ENCODE data around the gene MOGAT3. TPM values are rescaled to one million over a fixed set of nuclear protein-coding genes. Genes with fewer than 3 reads are reported as not detected.

The MOGAT3 gene
- total RNA-seq, 8 experiments from 2014 or later, result 0.15 to 0.62 TPM; not detected in 6

GRCh38 chr7:101239191-101239950 is 38.5 kb upstream of the MOGAT3 start:
- no peak for ATAC-seq (replicated peaks in 6 of 8)
- 92% methylated on average over 2 of the region's 27 CpGs; no CpG with 5 or more reads in 9 of the 10 experiments for WGBS, 10 experiments
- peaks cover 6 to 7% of the 10 kb centered on the region in 2 donors for H3K4me1 ChIP-seq (replicated peaks in 1 of 2)
- H3K27ac ChIP-seq, result no peak overlapping the region
- no peak overlapping the region for H3K4me3 ChIP-seq
- in situ Hi-C loops (cut with MboI; ENCODE audit: low pct_unique_long_range_greater_than_20kb in 2 of 9, low sequenced_read_pairs in 9 of 9, unreplicated experiment in 9 of 9), result no loop called here

- 71 to 91% (median 84%) methylated on average over 3 to 9 of the region's 28 CpGs; no CpG with 5 or more reads in 7 of the 10 experiments for WGBS, 10 experiments
- ATAC-seq (replicated peaks in 6 of 8), result peak in 4 of 8 experiments; percentile 2 to 19 (median 8)
- in situ Hi-C loops (cut with MboI; ENCODE audit: low pct_unique_long_range_greater_than_20kb in 2 of 9, low sequenced_read_pairs in 9 of 9, unreplicated experiment in 9 of 9), result no loop called here
- H3K27ac ChIP-seq, result no peak overlapping the region
- no peak overlapping the region for H3K4me3 ChIP-seq
- peaks cover 3 to 4% of the 10 kb centered on the region in 2 donors for H3K4me1 ChIP-seq (replicated peaks in 1 of 2)
Observed at GRCh38 chr7:101238226-101239182, 37.7 kb upstream of the MOGAT3 start.

- 77% methylated on average over 5 of the region's 31 CpGs; no CpG with 5 or more reads in 9 of the 10 experiments for WGBS, 10 experiments
- in situ Hi-C loops (cut with MboI; ENCODE audit: low pct_unique_long_range_greater_than_20kb in 2 of 9, low sequenced_read_pairs in 9 of 9, unreplicated experiment in 9 of 9), result no loop called here
- ATAC-seq (replicated peaks in 6 of 8), result peak; percentile 14 to 82 (median 63)
- no peak within 1 kb of the TSS for H3K27ac ChIP-seq
- no peak within 1 kb of the TSS for H3K4me3 ChIP-seq
- H3K4me1 ChIP-seq (replicated peaks in 1 of 2), result no peaks in the 10 kb centered on the region
Observed at GRCh38 chr7:101237206-101238067, 36.6 kb upstream of the MOGAT3 start, which contains the start of gene CLDN15. Gene CLDN15 (minus strand): TSS chr7:101237802. CDS start chr7:101237581, 221 bp downstream.

- Histone ChIP-seq H3K4me1 (replicated peaks in 1 of 2) (peaks cover 0 to 3% of the 10 kb centered on the region in 2 donors), H3K27ac (no peak overlapping the region), H3K4me3 (no peak overlapping the region)
- WGBS, 10 experiments, result 90 to 100% methylated on average over 2 to 3 of the region's 21 CpGs; no CpG with 5 or more reads in 8 of the 10 experiments
- in situ Hi-C loops (cut with MboI; ENCODE audit: low pct_unique_long_range_greater_than_20kb in 2 of 9, low sequenced_read_pairs in 9 of 9, unreplicated experiment in 9 of 9), result no loop called here
- ATAC-seq (replicated peaks in 6 of 8), result no peak
Observed at GRCh38 chr7:101236292-101236835, 35.5 kb upstream of the MOGAT3 start.

GRCh38 chr7:101235522-101235921 is 34.7 kb upstream of the MOGAT3 start:
- 78 to 100% (median 90%) methylated on average over 1 to 4 of the region's 9 CpGs; no CpG with 5 or more reads in 4 of the 10 experiments for WGBS, 10 experiments
- H3K4me1 ChIP-seq (replicated peaks in 1 of 2), result peaks cover 0 to 3% of the 10 kb centered on the region in 2 donors
- H3K27ac ChIP-seq, result no peak overlapping the region
- no peak for ATAC-seq (replicated peaks in 6 of 8)
- H3K4me3 ChIP-seq, result no peak overlapping the region
- in situ Hi-C loops (cut with MboI; ENCODE audit: low pct_unique_long_range_greater_than_20kb in 2 of 9, low sequenced_read_pairs in 9 of 9, unreplicated experiment in 9 of 9), result no loop called here

GRCh38 chr7:101235050-101235449 is 34.2 kb upstream of the MOGAT3 start:
- H3K27ac ChIP-seq, result no peak overlapping the region

DNA sequence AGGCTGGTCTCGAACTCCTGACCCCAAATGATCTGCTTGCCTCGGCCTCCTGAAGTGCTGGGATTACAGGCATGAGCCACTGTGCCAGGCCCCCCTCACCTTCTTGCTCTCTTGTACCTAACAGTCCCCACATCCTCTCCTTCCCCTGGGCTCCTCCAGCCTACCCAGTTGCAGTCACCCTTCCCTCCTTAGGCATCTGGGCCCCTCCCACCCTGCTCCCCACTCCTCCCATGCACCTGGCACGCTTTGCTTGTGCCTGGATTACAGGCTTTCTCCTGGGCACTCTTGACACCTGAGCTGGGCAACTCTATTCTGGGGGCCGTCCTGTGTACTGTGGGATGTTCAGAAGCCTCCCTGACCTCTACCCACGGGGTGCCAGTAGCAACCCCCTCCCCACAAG is 33.8 kb upstream of the MOGAT3 start:
- 80 to 100% (median 90%) methylated on average over 1 to 4 of the region's 5 CpGs; no CpG with 5 or more reads in 6 of the 10 experiments for WGBS, 10 experiments
- Histone ChIP-seq H3K27ac (no peak overlapping the region), H3K4me3 (no peak overlapping the region), H3K4me1 (replicated peaks in 1 of 2) (peaks cover 0 to 3% of the 10 kb centered on the region in 2 donors)
- ATAC-seq (replicated peaks in 6 of 8), result no peak
- in situ Hi-C loops (cut with MboI; ENCODE audit: low pct_unique_long_range_greater_than_20kb in 2 of 9, low sequenced_read_pairs in 9 of 9, unreplicated experiment in 9 of 9), result no loop called here

More at GRCh38 chr7:101235050-101235449, 34.2 kb upstream of the MOGAT3 start:
- Histone ChIP-seq H3K4me3 (no peak overlapping the region), H3K4me1 (replicated peaks in 1 of 2) (peaks cover 0 to 3% of the 10 kb centered on the region in 2 donors)
- in situ Hi-C loops (cut with MboI; ENCODE audit: low pct_unique_long_range_greater_than_20kb in 2 of 9, low sequenced_read_pairs in 9 of 9, unreplicated experiment in 9 of 9), result no loop called here
- 20 to 100% (median 80%) methylated on average over 1 to 3 of the region's 11 CpGs; no CpG with 5 or more reads in 5 of the 10 experiments for WGBS, 10 experiments
- ATAC-seq (replicated peaks in 6 of 8), result peak in 2 of 8 experiments; percentile 4 to 18

- no peak for ATAC-seq (replicated peaks in 6 of 8)
- in situ Hi-C loops (cut with MboI; ENCODE audit: low pct_unique_long_range_greater_than_20kb in 2 of 9, low sequenced_read_pairs in 9 of 9, unreplicated experiment in 9 of 9), result no loop called here
- Histone ChIP-seq H3K4me3 (no peak overlapping the region), H3K27ac (no peak overlapping the region), H3K4me1 (replicated peaks in 1 of 2) (peaks cover 0 to 3% of the 10 kb centered on the region in 2 donors)
- WGBS, 10 experiments, result 60 to 80% (median 60%) methylated on average over 1 to 3 of the region's 21 CpGs; no CpG with 5 or more reads in 7 of the 10 experiments
Observed at GRCh38 chr7:101233907-101234547, 33.2 kb upstream of the MOGAT3 start.

- peak; percentile 11 to 54 (median 46) for ATAC-seq (replicated peaks in 6 of 8)
- in situ Hi-C loops (cut with MboI; ENCODE audit: low pct_unique_long_range_greater_than_20kb in 2 of 9, low sequenced_read_pairs in 9 of 9, unreplicated experiment in 9 of 9), result no loop called here
- no peak overlapping the region for H3K4me3 ChIP-seq
- H3K27ac ChIP-seq, result no peak overlapping the region
- peaks cover 0 to 3% of the 10 kb centered on the region in 2 donors for H3K4me1 ChIP-seq (replicated peaks in 1 of 2)
- WGBS, 10 experiments, result 0 to 55% (median 15%) methylated on average over 1 to 8 of the region's 52 CpGs; no CpG with 5 or more reads in 6 of the 10 experiments
Observed at GRCh38 chr7:101232141-101232850, 31.5 kb upstream of the MOGAT3 start.

DNA sequence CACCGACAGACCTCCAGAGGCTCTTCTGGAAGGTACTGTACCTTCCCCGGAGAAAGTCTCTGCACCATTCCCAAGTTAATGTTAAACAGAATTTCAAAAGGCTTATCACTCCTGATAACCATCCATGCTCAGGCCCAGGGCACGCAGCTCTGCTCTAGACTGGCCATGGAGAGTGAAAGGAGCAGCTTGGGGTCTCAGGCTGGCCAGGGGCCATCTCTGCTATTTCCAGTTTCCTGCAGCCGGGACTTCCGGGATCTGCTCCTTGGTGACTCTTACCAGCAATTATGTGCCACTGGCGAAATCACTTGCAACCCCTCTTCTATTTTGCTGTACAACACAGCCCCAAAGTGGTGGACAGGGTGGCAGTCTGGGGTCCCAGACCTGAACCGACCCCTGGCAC is 30.8 kb upstream of the MOGAT3 start:
- WGBS, 10 experiments, result 71 to 92% (median 76%) methylated on average over 1 to 5 of the region's 7 CpGs; no CpG with 5 or more reads in 6 of the 10 experiments
- Histone ChIP-seq H3K27ac (no peak overlapping the region), H3K4me3 (no peak overlapping the region), H3K4me1 (replicated peaks in 1 of 2) (peaks cover 0 to 3% of the 10 kb centered on the region in 2 donors)
- in situ Hi-C loops (cut with MboI; ENCODE audit: low pct_unique_long_range_greater_than_20kb in 2 of 9, low sequenced_read_pairs in 9 of 9, unreplicated experiment in 9 of 9), result no loop called here
- ATAC-seq (replicated peaks in 6 of 8), result peak in 3 of 8 experiments; percentile 2 to 9 (median 5)

- Histone ChIP-seq H3K4me3 (no peak overlapping the region), H3K4me1 (replicated peaks in 1 of 2) (no peaks in the 10 kb centered on the region), H3K27ac (no peak overlapping the region)
- whole genome bisulfite sequencing, 10 experiments, result 19 to 100% (median 67%) methylated on average over 1 to 7 of the region's 9 CpGs; no CpG with 5 or more reads in 3 of the 10 experiments
- no peak for ATAC-seq (replicated peaks in 6 of 8)
- in situ Hi-C loops (cut with MboI; ENCODE audit: low pct_unique_long_range_greater_than_20kb in 2 of 9, low sequenced_read_pairs in 9 of 9, unreplicated experiment in 9 of 9), result no loop called here
Observed at GRCh38 chr7:101226721-101227120, 25.9 kb upstream of the MOGAT3 start.

All from motor neuron (in vitro differentiated cells).